Heart left ventricle (tissue), 13 donors: ENCODE data around the gene PLA2G6.

Experiments
- POLR2A ChIP-seq, 2 donors: fragments of 450-650 bp; IDR thresholded peaks; one replicate each; pipeline ENCODE4 v1.6.1; 2017; ENCODE audit warnings: antibody characterized with exemption in 2 of 2, mild to moderate bottlenecking in 2 of 2, moderate library complexity in 2 of 2
- TF ChIP-seq, protein P1 (sequence below), 12 donors: fragments of 200-600 bp; sonication (generic) in 4 of 12; IDR thresholded peaks; one replicate each; pipeline versions ENCODE4 v1.5.0 to v1.8.0; 2018 to 2022; ENCODE audit warnings: antibody characterized with exemption in 12 of 12, mild to moderate bottlenecking in 5 of 12
- donor health status: ischemic (EF 13 %, LVEDD 7.1; RV severe dilation, severe dysfunction).
- donor health status: DM: no; HTN: yes; CAD: no.
- donor health status: DM: no; HTN: no; CAD: no.
- donor health status: ischemic (EF 25% LVEDD 6.9; RV normal size, moderate dysfunction).
- donor health status: ischemic (EF 25% LVEDD 5.7; RV mildly dilated, moderate dysfunction).
- donor health status: ischemic (EF 35%, LVEDD 5.7; RV mildly dilated, moderate dysfunction).
- donor health status: nonischemic (EF 11% LVEDD 7.7; RV severe dilation, severe dysfunction).
- donor health status: DM: yes; HTN: yes; CAD: no.
- donor health status: PGD.
- donor health status: ischemic (EF 29% LVEDD 5.4; RV normal size, mild dysfunction).
- donor health status: nonischemic (EF 23%, LVEDD 6.1; RV moderate dilation, normal function).

- no peak for TF ChIP-seq POLR2A (IDR thresholded peaks at IDR 0.05)
- TF ChIP-seq, protein P1, sequence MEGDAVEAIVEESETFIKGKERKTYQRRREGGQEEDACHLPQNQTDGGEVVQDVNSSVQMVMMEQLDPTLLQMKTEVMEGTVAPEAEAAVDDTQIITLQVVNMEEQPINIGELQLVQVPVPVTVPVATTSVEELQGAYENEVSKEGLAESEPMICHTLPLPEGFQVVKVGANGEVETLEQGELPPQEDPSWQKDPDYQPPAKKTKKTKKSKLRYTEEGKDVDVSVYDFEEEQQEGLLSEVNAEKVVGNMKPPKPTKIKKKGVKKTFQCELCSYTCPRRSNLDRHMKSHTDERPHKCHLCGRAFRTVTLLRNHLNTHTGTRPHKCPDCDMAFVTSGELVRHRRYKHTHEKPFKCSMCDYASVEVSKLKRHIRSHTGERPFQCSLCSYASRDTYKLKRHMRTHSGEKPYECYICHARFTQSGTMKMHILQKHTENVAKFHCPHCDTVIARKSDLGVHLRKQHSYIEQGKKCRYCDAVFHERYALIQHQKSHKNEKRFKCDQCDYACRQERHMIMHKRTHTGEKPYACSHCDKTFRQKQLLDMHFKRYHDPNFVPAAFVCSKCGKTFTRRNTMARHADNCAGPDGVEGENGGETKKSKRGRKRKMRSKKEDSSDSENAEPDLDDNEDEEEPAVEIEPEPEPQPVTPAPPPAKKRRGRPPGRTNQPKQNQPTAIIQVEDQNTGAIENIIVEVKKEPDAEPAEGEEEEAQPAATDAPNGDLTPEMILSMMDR (IDR thresholded peaks at IDR 0.05), result no peak
These were observed 96.1 kb downstream of the PLA2G6 start for GRCh38 chr22:38085501-38085900.
